Heart right ventricle (tissue), 16 donors: ENCODE data around the gene TENT5C. TPM values are rescaled to one million over a fixed set of nuclear protein-coding genes. Genes with fewer than 3 reads are reported as not detected.
A peak's percentile ranks its signal among the peaks of the same experiment; 100 is the strongest.
"Not testable (repeated sequence)": the region's sequence is repeated elsewhere in the genome, so short reads cannot be mapped to it uniquely, and the experiment has no call there.

ENCODE experiments used
- ATAC-seq, 8 donors: fragments of 200-7000 bp; cut with Tn5 transposase; one replicate each; pipeline ENCODE4 v1.9.1; 2020; ENCODE audit warnings: mild to moderate bottlenecking in 8 of 8, moderate library complexity in 8 of 8, moderate number of reproducible peaks in 1 of 8
- DNase-seq, 2 donors: peaks; one replicate each; pipeline ENCODE4 v3.0.0-alpha.2; 2020
- H3K27ac ChIP-seq, 10 donors: fragments of 200-600 bp; sonication (generic) in 2 of 10; one replicate each; pipeline versions ENCODE4 v1.5.0 to v1.8.0; 2020 to 2022; ENCODE audit warnings: mild to moderate bottlenecking in 3 of 10
- H3K27me3 ChIP-seq, 7 donors: fragments of 200-600 bp; one replicate each; pipeline ENCODE4 v1.8.0; 2021 to 2022; ENCODE audit warnings: mild to moderate bottlenecking in 2 of 7
- H3K36me3 ChIP-seq, 9 donors: fragments of 200-600 bp; sonication (generic) in 1 of 9; one replicate each; pipeline versions ENCODE4 v1.5.0 to v1.8.0; 2020 to 2022; ENCODE audit warnings: mild to moderate bottlenecking in 2 of 9
- H3K4me1 ChIP-seq, 9 donors: fragments of 200-600 bp; sonication (generic) in 1 of 9; one replicate each; pipeline versions ENCODE4 v1.5.0 to v1.8.0; 2020 to 2022; ENCODE audit warnings: mild to moderate bottlenecking in 4 of 9
- H3K4me3 ChIP-seq, 10 donors: fragments of 200-600 bp; sonication (generic) in 2 of 10; one replicate each; pipeline versions ENCODE4 v1.5.0 to v1.8.0; 2020 to 2022; ENCODE audit warnings: mild to moderate bottlenecking in 7 of 10, moderate library complexity in 2 of 10
- H3K9me3 ChIP-seq, 11 donors: fragments of 200-600 bp in 10 of 11; sonication (generic) in 2 of 11; one replicate each; pipeline versions ENCODE4 v1.5.0 to v1.8.0; 2013 to 2022; ENCODE audit warnings: mild to moderate bottlenecking in 2 of 11, control low read depth in 1 of 11, moderate library complexity in 1 of 11
- WGBS, 2 donors: extraction: QIAGEN DNeasy Blood & Tissue Kit; methylation state at CpG; one replicate each; pipeline ENCODE4 v1.1.7; 2013; ENCODE audit warnings: inconsistent platforms in 1 of 2; 5-methylcytosine and 5-hydroxymethylcytosine counted together
- intact Hi-C, 10 donors: fragments of 100-400 bp; cut with DNase I; formaldehyde crosslinking; loops; one replicate each; pipeline versions ENCODE4 v1.11.1 to v1.14.2; 2022
- long read RNA-seq, 3 donors: library from polyadenylated mRNA; unstranded; transcript quantifications; one replicate each; pipeline ENCODE4 v2.0.0, GENCODE V29; 2020 to 2021
- polyA plus RNA-seq, 2 donors: library from polyadenylated mRNA; stranded (reverse); fragments of 200-250 nt; gene quantifications; one replicate each; pipeline ENCODE4 v1.2.3, GENCODE V29; 2013
- total RNA-seq, 10 donors: library from RNA; stranded (reverse); fragmentation: NEBNext Ultra II Directional in 3 of 10; extraction: Animal tissue kit (Norgen Biotek cat#: 25700) in 3 of 10; gene quantifications; one replicate each; pipeline versions ENCODE4 v1.2.1 to v1.2.4, GENCODE V29; 2021 to 2023
- TF ChIP-seq, protein P1 (sequence below), 9 donors: fragments of 200-600 bp; sonication (generic) in 2 of 9; IDR thresholded peaks; one replicate each; pipeline versions ENCODE4 v1.5.0 to v1.8.0; 2021 to 2022; ENCODE audit warnings: antibody characterized with exemption in 9 of 9, mild to moderate bottlenecking in 5 of 9, moderate library complexity in 1 of 9
- donor health status: Arrhythmogenic right ventricular cardiomyopathy.
- donor health status: ischemic (EF 13 %, LVEDD 7.1; RV severe dilation, severe dysfunction).
- donor health status: healthy with polysubstance abuse.
- donor health status: DM: no; HTN: yes; CAD: no.
- donor health status: DM: no; HTN: no; CAD: no.
- donor health status: ischemic (EF 25% LVEDD 6.9; RV normal size, moderate dysfunction).
- donor health status: ischemic (EF 25% LVEDD 5.7; RV mildly dilated, moderate dysfunction).
- donor health status: healthy.
- donor health status: DM: yes; HTN: yes; CAD: no.
- donor health status: Ischemic cardiomyopathy.
- donor health status: ischemic (EF 35%, LVEDD 5.7; RV mildly dilated, moderate dysfunction).
- donor health status: nonischemic (EF 11% LVEDD 7.7; RV severe dilation, severe dysfunction).
- donor health status: DM: yes; HTN: yes; CAD: no.
- donor health status: PGD.
- donor health status: ischemic (EF 29% LVEDD 5.4; RV normal size, mild dysfunction).
- donor health status: nonischemic (EF 23%, LVEDD 6.1; RV moderate dilation, normal function).

TENT5C gene
- total RNA-seq (10 to 100 TPM in 6 of 10 donors, 1 to 10 TPM in 4; 3.1 to 23.1 (median 13.0) TPM), polyA plus RNA-seq (1 to 10 TPM; 3.1 to 4.0 TPM)
- long read RNA-seq, donor 1, full-length matches to known transcripts, result 17 of 26 reads
- long read RNA-seq, donor 1, partial matches to known transcripts, result 0 of 26 reads
- long read RNA-seq, donor 1, other reads (novel, unspliced or antisense), result 9 of 26 reads
- long read RNA-seq, donor 2, full-length matches to known transcripts, result 12 of 24 reads
- long read RNA-seq, donor 2, partial matches to known transcripts, result 0 of 24 reads
- long read RNA-seq, donor 2, other reads (novel, unspliced or antisense), result 12 of 24 reads
- long read RNA-seq, donor 3, full-length matches to known transcripts, result 19 of 40 reads
- long read RNA-seq, donor 3, partial matches to known transcripts, result 18 of 40 reads
- long read RNA-seq, donor 3, other reads (novel, unspliced or antisense), result 3 of 40 reads

DNA sequence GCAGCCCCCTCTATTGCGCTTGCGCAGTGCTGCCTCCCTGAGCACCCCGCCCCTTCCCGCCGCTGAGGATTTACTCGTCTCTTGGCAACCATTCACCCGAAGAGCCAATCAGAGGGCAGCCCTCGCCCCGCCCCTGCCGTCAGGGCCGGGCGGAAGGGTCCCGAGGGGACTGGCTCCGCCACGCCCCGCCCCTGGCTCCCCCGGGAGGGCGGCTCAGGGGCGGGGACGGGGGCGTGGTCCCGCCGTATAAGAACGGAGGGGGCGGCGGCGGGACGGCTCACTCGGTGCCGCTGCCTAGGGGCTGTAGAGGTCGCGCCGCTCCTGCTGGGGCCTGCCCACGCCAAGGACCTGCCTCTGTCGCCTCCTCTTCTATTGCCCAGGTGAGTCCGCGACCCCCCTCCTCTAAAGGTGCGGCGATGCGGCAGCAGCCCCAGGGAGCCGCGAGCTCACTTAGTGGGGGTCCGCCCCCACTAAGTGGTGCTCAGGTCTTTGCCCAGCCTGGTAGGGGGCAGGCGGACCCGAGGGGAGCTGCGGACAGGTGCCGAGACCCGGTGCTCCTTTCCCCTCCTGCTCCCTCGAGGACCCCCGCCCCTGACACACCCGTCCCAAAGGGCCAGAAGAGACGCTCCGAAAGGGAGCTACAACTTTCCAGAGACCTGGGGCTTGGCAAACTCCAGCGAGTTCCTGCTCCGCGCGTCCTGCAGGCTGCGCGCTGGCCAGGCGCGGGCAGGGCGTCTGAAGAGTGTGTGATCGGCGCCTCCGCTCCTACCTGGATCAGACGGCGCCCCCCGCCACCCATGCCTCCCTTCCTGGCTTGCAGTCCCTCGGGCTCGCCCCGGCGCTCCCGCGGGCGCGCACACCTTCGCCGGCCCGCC is at the start of gene TENT5C:
Gene TENT5C, plus strand, starts transcription at position 275 of the 875 bp plus-strand sequence. CDS start 16,821 bp downstream, outside the sequence.
- peaks cover 6 to 52% (median 30%) of the 10 kb centered on the region in 9 donors for H3K4me1 ChIP-seq
- 0 to 1% methylated on average over 75 to 79 of the region's 79 CpGs for WGBS, 2 donors

DNA sequence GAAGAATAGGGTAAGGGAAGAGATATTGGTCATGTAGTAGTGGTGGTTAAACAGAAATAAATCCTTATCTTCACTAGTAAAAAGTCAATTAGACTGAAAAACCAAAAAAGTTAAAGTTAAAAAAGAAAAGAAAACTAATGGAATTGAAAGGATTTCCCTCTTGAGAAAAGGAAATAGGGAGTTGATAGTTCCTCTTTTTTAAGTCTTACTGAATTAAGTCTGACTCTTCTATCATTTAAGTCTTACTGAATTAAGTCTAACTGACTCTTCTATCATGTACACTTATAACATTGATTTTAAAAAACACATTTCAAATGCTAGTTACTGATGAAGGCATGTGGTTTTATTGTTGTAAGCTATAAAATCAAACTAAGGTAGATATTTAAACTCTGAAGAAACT is 49.5 kb upstream of the TENT5C start:
- Histone ChIP-seq H3K36me3 (no peaks in the 10 kb centered on the region), H3K27ac (no peak overlapping the region), H3K4me1 (no peaks in the 10 kb centered on the region), H3K4me3 (no peak overlapping the region), H3K9me3 (peaks cover 0 to 7% (median 0%) of the 10 kb centered on the region in 11 donors), H3K27me3 (no peaks in the 10 kb centered on the region)
- ATAC-seq (no peak), DNase-seq (no peak)
- TF ChIP-seq, protein P1, sequence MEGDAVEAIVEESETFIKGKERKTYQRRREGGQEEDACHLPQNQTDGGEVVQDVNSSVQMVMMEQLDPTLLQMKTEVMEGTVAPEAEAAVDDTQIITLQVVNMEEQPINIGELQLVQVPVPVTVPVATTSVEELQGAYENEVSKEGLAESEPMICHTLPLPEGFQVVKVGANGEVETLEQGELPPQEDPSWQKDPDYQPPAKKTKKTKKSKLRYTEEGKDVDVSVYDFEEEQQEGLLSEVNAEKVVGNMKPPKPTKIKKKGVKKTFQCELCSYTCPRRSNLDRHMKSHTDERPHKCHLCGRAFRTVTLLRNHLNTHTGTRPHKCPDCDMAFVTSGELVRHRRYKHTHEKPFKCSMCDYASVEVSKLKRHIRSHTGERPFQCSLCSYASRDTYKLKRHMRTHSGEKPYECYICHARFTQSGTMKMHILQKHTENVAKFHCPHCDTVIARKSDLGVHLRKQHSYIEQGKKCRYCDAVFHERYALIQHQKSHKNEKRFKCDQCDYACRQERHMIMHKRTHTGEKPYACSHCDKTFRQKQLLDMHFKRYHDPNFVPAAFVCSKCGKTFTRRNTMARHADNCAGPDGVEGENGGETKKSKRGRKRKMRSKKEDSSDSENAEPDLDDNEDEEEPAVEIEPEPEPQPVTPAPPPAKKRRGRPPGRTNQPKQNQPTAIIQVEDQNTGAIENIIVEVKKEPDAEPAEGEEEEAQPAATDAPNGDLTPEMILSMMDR (IDR thresholded peaks at IDR 0.05), result no peak
- intact Hi-C loops, result no loop called here

More for the DNA sequence above, at the start of gene TENT5C:
- peaks cover 0 to 4% (median 0%) of the 10 kb centered on the region in 7 donors for H3K27me3 ChIP-seq
- DNase-seq (peak; percentile 97), ATAC-seq (peak; percentile 96 to 99 (median 97))
- H3K9me3 ChIP-seq, result no peaks in the 10 kb centered on the region
- TF ChIP-seq, protein P1 (IDR thresholded peaks at IDR 0.05), result no peak
- intact Hi-C loops, result loop anchor here in 8 of 10 donors (1.0 to 10.0 kb wide), 8 partner anchors 66 to 241 kb away; partner anchors contain the start of gene MAN1A2 (in 2 of the 8)
- H3K4me3 ChIP-seq, result peak within 1 kb of the TSS; percentile 57 to 94 (median 82)
- H3K36me3 ChIP-seq, result no peaks in the 10 kb centered on the region
- H3K27ac ChIP-seq, result peak within 1 kb of the TSS in 9 of 10 donors; percentile 70 to 90 (median 82)

DNA sequence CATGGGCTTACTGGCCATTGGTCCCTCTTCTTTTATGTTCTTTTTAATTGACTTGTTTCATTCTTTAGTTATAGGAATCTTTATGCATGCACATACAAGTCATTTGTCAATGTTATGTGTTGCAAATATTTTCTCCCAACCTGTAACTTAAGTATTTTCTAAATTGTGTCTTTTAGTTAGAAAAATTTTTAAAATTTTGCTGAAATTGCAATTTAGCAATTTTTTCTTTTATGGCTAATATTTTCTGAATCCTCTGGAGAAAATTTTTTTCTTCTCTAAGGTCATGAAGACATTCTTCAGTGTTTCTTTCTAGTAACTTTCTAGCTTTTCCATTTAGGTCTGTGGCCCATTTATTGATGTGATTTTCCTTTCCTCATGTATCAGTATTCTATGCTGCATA is 48.9 kb upstream of the TENT5C start:
- TF ChIP-seq, protein P1 (IDR thresholded peaks at IDR 0.05), result no peak
- Histone ChIP-seq H3K27ac (no peak overlapping the region), H3K36me3 (no peaks in the 10 kb centered on the region), H3K4me3 (no peak overlapping the region), H3K27me3 (no peaks in the 10 kb centered on the region), H3K9me3 (peaks cover 0 to 7% (median 0%) of the 10 kb centered on the region in 11 donors), H3K4me1 (no peaks in the 10 kb centered on the region)
- intact Hi-C loops, result no loop called here
- ATAC-seq (no peak), DNase-seq (no peak)

DNA sequence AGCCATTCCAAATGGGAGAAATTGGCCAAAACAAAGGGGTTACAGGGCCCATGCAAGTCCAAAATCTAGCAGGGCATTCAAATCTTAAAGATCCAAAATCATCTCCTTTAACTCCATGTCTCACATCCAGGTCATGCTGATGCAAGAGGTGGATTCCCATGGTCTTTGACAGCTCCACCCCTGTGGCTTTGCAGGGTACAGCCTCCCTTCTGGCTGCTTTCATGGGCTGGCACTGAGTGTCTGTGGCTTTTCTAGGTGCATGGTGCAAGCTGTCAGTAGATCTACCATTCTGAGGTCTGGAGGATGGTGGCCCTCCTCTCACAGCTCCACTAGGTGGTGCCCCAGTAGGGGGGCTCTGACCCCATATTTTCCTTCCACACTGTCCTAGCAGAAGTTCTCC is 47.4 kb upstream of the TENT5C start:
- H3K27me3 ChIP-seq, H3K4me3 ChIP-seq, H3K36me3 ChIP-seq, ATAC-seq, H3K27ac ChIP-seq, H3K9me3 ChIP-seq, H3K4me1 ChIP-seq, DNase-seq, intact Hi-C loops: not testable (repeated sequence)
